Activated B cell treated with CpG ODN at 0.5 μM for 24 hours (primary cell): ENCODE results near the gene SOX10. TPM values are rescaled to one million over a fixed set of nuclear protein-coding genes. Genes with fewer than 3 reads are reported as not detected.

ENCODE experiments used
- ATAC-seq: fragments of 200-7000 bp; cut with Tn5 transposase; one replicate; pipeline ENCODE4 v1.10.0; 2021; ENCODE audit warnings: low read depth, mild to moderate bottlenecking, moderate library complexity
- CTCF ChIA-PET: fragments of 350-600 bp; sonication (Branson Sonifier 250); formaldehyde crosslinking; loops from one replicate; lab custom pipeline; 2021; ENCODE audit warnings: antibody characterized with exemption; lab: Charles Lee
- POLR2A ChIA-PET: fragments of 350-600 bp; sonication (Branson Sonifier 250); formaldehyde crosslinking; loops from one replicate; lab custom pipeline; 2021; ENCODE audit warnings: antibody characterized with exemption; lab: Charles Lee
- DNase-seq: peaks from one replicate; pipeline ENCODE4 v3.0.0; 2022
- H3K27ac Mint-ChIP-seq: one replicate; pipeline ENCODE4 v1.8.0; 2020; ENCODE audit warnings: mixed read lengths
- H3K27me3 Mint-ChIP-seq: one replicate; pipeline ENCODE4 v1.8.0; 2021; ENCODE audit warnings: mixed read lengths
- H3K36me3 Mint-ChIP-seq: one replicate; pipeline ENCODE4 v1.8.0; 2021; ENCODE audit warnings: low read depth, mixed read lengths
- H3K4me1 Mint-ChIP-seq: one replicate; pipeline ENCODE4 v1.8.0; 2021; ENCODE audit warnings: mixed read lengths
- H3K4me3 Mint-ChIP-seq: one replicate; pipeline ENCODE4 v1.8.0; 2020; ENCODE audit warnings: mild to moderate bottlenecking, mixed read lengths
- H3K9me3 Mint-ChIP-seq: one replicate; pipeline ENCODE4 v1.8.0; 2020; ENCODE audit warnings: mixed read lengths
- CTCF ChIP-seq: fragments of 200-600 bp; IDR thresholded peaks from one replicate; pipeline ENCODE4 v1.8.0; 2022; ENCODE audit warnings: antibody characterized with exemption, mild to moderate bottlenecking
- intact Hi-C: fragments of 100-400 bp; cut with micrococcal nuclease; formaldehyde crosslinking; loops from one replicate; pipeline ENCODE4 v1.15.1; 2024
- total RNA-seq: library from RNA; stranded (reverse); gene quantifications from 2 replicates; pipeline ENCODE4 v1.2.3, GENCODE V29; 2022

SOX10 gene
- total RNA-seq, 1 donor from 2014 or later = not detected

GRCh38 chr22:37999640-38000272 lies 15.4 kb upstream of the SOX10 start:
- CTCF ChIA-PET = no interaction called here
- ATAC-seq (peak; percentile 64), DNase-seq (no peak)
- no peak overlapping the region for H3K27ac Mint-ChIP-seq
- no peak for TF ChIP-seq CTCF
- H3K36me3 Mint-ChIP-seq = no peaks in the 10 kb centered on the region
- H3K4me1 Mint-ChIP-seq = peaks cover 25% of the 10 kb centered on the region
- no peaks in the 10 kb centered on the region for H3K27me3 Mint-ChIP-seq
- POLR2A ChIA-PET = no interaction called here
- no peaks in the 10 kb centered on the region for H3K9me3 Mint-ChIP-seq
- no peak overlapping the region for H3K4me3 Mint-ChIP-seq
- intact Hi-C loops = no loop called here

- Mint-ChIP-seq H3K27me3 (no peaks in the 10 kb centered on the region), H3K27ac (no peak overlapping the region), H3K9me3 (no peaks in the 10 kb centered on the region), H3K36me3 (no peaks in the 10 kb centered on the region), H3K4me1 (peaks cover 25% of the 10 kb centered on the region), H3K4me3 (no peak overlapping the region)
- TF ChIP-seq CTCF = no peak
- ChIA-PET POLR2A (no interaction called here), CTCF (no interaction called here)
- intact Hi-C loops = no loop called here
- DNase-seq (no peak), ATAC-seq (no peak)
Observed at GRCh38 chr22:37999236-37999635, 14.9 kb upstream of the SOX10 start.

- Mint-ChIP-seq H3K27me3 (no peaks in the 10 kb centered on the region), H3K4me1 (peaks cover 27% of the 10 kb centered on the region), H3K36me3 (no peaks in the 10 kb centered on the region), H3K4me3 (no peak overlapping the region), H3K27ac (no peak overlapping the region), H3K9me3 (no peaks in the 10 kb centered on the region)
- TF ChIP-seq CTCF = no peak
- CTCF ChIA-PET = no interaction called here
- no peak for ATAC-seq
- POLR2A ChIA-PET = no interaction called here
- intact Hi-C loops = no loop called here
- no peak for DNase-seq
Observed at GRCh38 chr22:37998543-37998942, 14.2 kb upstream of the SOX10 start.

- ChIA-PET POLR2A (no interaction called here), CTCF (no interaction called here)
- peaks cover 27% of the 10 kb centered on the region for H3K4me1 Mint-ChIP-seq
- TF ChIP-seq CTCF = no peak
- H3K36me3 Mint-ChIP-seq = no peaks in the 10 kb centered on the region
- intact Hi-C loops = no loop called here
- peak overlapping the region; percentile 50 for H3K4me3 Mint-ChIP-seq
- no peaks in the 10 kb centered on the region for H3K9me3 Mint-ChIP-seq
- no peak overlapping the region for H3K27ac Mint-ChIP-seq
- ATAC-seq (no peak), DNase-seq (no peak)
- H3K27me3 Mint-ChIP-seq = no peaks in the 10 kb centered on the region
Observed at GRCh38 chr22:37996515-37997246, 12.3 kb upstream of the SOX10 start.

GRCh38 chr22:37996079-37996478 lies 11.7 kb upstream of the SOX10 start:
- peaks cover 27% of the 10 kb centered on the region for H3K4me1 Mint-ChIP-seq
- peak; percentile 73 for ATAC-seq

More at GRCh38 chr22:37996079-37996478, 11.7 kb upstream of the SOX10 start:
- peak overlapping the region; percentile 50 for H3K4me3 Mint-ChIP-seq
- intact Hi-C loops = no loop called here
- ChIA-PET CTCF (no interaction called here), POLR2A (interaction anchor here (0.7 kb wide), 1 partner anchor 42 kb away, joined by 4 read pairs; no protein-coding TSS in a partner anchor)
- H3K27ac Mint-ChIP-seq = no peak overlapping the region
- no peak for DNase-seq
- H3K27me3 Mint-ChIP-seq = no peaks in the 10 kb centered on the region
- no peaks in the 10 kb centered on the region for H3K9me3 Mint-ChIP-seq
- H3K36me3 Mint-ChIP-seq = no peaks in the 10 kb centered on the region
- TF ChIP-seq CTCF = no peak
